ENCODE data around the gene ZNF488.

ZNF488 gene

DNA sequence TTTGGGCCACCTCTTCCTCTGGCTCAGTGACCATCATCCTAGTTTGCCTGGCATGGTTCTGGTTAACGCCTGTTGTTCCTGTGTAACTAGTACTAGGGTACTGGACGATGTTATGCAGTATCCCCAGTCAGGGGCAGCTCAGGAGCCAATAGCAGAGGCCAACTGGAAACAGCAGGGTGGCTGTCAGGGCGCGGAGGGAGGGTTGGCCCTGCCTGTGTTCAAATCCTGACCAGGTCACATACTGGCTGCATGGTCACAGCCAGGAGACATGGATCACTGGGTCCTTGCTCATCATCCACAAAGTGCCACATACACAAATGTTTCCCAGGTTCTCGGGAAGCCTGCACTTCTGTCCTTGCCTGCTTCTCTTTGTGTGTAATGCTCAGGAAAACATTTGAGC, 48.2 kb downstream of the ZNF488 start:
- FAIRE-seq (no peak), DNase-seq (ENCODE audit: extremely low spot score, insufficient read length, low read depth) (no peak)

DNA sequence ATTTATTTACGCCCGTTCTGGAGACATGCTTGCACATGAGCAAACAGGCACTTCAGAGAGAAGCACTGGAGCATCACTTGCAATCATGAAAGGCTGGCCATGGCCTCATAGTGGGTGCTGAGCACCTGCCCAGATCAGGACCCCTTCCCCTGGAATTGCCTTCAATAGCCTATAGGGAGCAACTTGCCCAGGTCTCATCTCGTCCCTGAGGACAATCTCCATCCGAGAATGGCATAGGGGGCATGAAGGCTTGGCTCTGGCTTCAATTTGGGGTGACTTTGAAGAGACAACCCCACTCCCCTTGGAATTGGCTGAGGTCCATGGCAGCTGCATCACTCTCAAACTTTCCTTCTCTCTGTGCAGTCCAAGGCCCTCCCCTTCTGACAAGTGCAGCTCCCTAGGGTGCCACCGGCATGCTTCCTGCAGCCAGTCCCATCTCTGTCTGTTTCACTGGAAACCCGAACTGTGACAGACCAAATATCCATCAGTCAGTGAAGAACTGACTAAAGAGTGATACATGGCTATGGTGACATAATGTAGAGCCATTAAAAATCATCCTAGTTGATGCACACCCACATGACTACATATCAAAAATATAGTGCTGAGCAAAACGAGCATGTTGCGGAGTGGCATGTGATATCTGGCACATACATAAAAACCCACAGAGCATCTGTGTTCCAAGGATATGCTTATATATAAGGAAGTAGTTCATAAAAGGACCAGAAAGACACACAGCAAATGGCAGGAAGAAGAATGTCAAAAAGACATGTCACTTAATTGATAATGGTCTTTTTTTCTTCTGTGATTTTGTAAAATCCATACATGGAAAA, 49.4 kb downstream of the ZNF488 start:
- DNase-seq (ENCODE audit: extremely low spot score, insufficient read length, low read depth) (no peak), FAIRE-seq (no peak)

DNA sequence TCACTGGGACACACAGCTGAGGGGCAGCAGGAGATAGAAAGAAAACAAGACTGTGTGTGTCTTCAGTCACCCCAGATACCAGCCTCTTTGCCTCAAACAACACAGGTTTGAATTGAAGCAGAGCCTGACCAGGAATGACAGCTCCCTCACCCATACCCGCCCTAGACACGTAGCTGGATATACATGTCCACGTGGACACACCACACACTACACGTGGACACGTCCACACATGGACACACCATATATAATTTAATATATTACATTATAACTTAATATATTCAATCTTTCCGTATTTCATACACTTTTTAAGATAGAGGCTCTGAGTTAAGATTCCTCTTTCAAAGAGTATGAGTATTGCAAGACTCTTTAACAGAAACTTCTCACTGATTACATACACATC, 50.6 kb downstream of the ZNF488 start:
- no peak for DNase-seq (ENCODE audit: extremely low spot score, insufficient read length, low read depth)
- no peak for FAIRE-seq

DNA sequence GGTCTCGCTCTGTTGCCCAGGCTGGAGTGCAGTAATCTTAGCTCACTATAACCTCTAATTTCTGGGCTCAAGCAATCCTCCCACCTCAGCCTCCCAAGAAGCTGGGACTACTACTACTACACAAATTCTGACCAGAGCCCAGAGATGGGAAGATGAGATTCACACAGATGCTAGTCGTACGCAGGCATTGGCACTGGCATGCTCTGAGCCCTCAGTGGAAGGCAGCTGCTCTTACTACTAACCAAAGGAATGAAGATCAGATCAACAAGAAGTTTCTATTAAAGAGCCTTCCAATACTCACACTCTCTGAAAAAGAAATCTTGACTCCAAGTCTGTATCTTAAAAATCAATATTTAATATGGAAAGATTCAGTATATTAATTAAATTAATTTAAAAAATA, 51.1 kb downstream of the ZNF488 start:
- no peak for FAIRE-seq
- no peak for DNase-seq (ENCODE audit: extremely low spot score, insufficient read length, low read depth)

DNA sequence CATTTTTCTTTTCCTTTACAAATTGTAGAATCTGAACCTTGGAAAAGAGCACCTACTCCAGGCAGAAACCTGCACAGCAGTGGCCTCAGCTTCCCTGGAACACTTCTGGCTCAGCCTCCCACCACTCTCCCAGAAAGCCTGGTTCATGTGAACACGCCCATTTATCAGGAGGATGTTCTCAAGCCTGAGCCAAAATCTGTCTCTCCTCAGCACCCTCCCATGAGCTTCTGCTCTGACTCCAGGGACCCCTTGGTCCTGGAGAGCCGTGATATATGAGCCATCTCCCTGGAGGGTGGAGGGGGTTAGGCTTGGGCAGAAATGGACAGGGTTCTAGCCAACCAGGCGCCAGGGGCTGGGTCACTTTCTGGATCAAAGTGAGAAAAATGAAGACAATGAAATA, 51.7 kb downstream of the ZNF488 start:
- DNase-seq (ENCODE audit: extremely low spot score, insufficient read length, low read depth): no peak
- FAIRE-seq: no peak

DNA sequence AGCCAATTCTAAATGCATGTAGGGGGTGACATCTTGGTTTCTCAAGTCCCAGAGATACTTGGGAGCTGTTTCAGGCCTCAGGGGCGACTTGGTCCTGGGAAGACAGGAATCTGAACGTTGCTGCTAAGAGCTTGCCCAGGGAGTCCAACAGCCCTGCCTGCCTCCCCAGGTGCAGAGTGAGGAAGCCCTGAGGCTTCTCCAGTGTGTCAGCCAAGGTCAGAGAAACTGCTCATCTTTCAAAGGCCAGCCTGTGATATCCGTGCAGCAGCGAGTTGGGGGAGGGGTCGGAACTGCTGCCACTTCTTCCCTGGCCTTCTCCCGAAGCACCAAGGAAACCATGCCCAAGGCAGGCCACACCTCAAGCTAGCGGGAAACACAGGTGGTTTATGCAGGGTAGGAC, 52.1 kb downstream of the ZNF488 start:
- DNase-seq (ENCODE audit: extremely low spot score, insufficient read length, low read depth) (no peak), FAIRE-seq (no peak)

DNA sequence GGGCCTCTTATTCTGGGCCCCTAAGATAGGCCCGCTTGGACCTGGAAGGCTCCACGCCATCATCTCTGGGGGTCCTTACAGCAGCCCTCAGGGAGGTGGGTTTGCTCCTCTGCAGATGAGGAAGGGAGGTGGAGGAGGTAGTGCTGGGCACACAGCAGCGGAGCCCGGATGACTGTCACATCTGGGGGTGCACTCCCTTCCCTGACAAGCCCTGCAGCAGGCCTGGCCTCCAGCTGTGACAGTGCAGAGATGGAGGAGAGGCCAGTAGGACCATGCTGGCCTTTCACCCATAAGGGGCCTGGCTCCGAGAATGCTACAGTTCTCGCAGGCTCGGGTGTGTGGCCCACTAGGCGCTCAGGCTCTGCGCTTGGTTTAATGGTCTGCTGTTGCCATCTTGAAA, 52.6 kb downstream of the ZNF488 start:
- FAIRE-seq: no peak
- DNase-seq (ENCODE audit: extremely low spot score, insufficient read length, low read depth): no peak

DNA sequence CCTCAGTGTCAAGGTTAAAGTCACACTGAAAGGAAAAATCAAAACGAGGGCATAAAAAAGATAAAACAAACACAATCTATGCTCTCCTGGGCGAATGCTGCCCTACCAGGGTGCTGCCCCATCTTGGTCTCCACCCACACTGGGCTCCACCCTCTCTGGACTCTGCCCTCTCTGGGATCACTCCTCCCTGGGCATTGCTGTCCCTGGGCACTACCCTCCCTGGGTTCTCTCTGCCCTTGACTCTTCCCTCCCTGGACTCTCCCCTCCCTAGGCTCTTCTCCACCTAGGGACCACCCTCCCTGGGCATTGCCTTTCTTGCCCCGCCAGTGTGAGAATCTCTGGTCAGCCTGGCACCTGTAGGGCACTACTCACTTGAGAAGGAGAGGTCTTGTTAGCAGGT, 53.3 kb downstream of the ZNF488 start:
- FAIRE-seq (no peak), DNase-seq (ENCODE audit: extremely low spot score, insufficient read length, low read depth) (no peak)

DNA sequence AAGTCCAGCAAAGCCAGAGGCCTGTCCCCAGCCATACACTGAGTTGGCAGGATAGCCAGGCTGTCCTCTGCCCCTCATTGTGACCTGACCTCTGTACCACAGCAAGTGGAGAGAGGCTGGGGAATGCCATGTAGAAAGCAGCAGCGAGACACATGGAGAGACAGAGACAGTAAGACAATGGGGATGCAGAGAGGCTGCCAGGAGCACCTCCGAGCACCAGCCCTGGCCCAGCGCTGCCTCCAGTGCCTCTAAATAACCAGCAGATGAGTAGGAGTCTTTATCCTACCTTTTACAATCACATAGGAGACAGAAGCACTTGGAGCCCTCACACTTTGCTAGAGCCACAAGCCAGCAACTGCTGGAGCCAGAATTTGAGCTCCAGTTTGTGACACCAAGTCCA, 53.7 kb downstream of the ZNF488 start:
- no peak for FAIRE-seq
- DNase-seq (ENCODE audit: extremely low spot score, insufficient read length, low read depth): no peak

DNA sequence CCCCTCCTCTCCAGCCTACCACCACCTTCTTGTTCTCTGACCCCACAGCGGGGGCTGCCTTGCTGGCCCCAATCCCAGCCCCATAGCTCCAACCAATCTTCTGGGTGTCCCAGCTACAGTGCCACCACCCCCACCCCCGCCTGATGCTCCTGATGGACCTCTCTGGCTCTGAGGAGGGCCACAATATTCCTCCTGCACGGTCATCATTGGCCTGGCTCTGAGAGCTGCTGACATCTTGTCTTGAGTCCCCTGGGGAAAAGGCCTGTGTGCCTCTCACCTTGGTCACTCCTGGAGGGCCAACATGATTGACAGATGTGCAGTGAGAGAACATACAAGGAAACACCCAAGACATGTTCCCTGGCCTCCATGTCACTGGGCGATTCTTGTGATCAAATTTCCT, 54.2 kb downstream of the ZNF488 start:
- FAIRE-seq (no peak), DNase-seq (ENCODE audit: extremely low spot score, insufficient read length, low read depth) (no peak)

DNA sequence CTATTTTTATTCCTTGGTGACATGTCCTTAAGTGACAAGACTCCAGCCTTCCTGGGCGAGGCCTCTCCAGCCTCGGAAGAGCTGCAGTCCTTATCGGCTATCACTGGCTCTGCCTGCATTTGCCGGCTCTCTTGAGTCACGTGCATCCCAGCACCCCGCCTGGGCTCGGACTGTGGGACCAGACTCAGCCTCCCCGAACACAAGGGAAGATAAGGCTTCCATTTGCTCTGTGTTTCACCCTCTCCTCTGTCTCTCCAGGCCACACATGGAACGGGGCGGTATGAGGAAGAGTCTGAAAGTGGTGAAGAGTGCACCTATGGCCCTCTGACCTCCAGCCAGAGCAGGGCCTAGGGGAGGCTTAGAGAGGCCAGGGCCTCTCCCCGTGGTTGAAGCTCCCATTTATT, 57.2 kb downstream of the ZNF488 start:
- FAIRE-seq (no peak), DNase-seq (ENCODE audit: extremely low spot score, insufficient read length, low read depth) (no peak)

DNA sequence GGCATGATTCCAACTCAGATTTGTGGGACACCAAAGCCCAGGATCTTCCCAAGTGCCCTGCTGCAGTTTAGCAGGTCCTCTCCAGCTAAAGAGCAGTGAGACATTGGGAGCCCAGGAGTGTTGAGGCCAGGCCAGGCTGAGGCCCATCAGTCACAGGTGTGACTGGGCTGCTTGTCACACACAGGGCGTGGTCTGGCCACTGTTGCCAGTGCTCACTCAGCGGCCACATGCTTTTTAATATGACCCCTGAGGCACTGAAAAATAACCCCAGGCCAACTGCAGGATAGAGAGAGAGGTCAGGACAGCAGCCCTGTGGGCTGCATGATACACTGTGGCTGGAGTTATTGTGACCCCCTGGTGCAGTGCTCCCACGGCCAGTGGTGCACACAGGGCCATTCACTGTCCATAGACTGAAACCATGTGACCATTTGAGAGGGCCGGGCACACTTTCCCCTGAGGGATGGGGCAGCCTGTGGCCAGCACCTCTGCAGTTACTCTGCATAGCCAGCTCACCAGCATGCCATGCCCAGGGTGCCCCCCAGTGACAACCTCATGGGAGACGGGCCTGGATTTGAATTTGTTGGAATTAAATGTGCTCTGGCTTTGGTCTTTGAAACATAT, 57.7 kb downstream of the ZNF488 start:
- FAIRE-seq (no peak), DNase-seq (ENCODE audit: extremely low spot score, insufficient read length, low read depth) (no peak)

DNA sequence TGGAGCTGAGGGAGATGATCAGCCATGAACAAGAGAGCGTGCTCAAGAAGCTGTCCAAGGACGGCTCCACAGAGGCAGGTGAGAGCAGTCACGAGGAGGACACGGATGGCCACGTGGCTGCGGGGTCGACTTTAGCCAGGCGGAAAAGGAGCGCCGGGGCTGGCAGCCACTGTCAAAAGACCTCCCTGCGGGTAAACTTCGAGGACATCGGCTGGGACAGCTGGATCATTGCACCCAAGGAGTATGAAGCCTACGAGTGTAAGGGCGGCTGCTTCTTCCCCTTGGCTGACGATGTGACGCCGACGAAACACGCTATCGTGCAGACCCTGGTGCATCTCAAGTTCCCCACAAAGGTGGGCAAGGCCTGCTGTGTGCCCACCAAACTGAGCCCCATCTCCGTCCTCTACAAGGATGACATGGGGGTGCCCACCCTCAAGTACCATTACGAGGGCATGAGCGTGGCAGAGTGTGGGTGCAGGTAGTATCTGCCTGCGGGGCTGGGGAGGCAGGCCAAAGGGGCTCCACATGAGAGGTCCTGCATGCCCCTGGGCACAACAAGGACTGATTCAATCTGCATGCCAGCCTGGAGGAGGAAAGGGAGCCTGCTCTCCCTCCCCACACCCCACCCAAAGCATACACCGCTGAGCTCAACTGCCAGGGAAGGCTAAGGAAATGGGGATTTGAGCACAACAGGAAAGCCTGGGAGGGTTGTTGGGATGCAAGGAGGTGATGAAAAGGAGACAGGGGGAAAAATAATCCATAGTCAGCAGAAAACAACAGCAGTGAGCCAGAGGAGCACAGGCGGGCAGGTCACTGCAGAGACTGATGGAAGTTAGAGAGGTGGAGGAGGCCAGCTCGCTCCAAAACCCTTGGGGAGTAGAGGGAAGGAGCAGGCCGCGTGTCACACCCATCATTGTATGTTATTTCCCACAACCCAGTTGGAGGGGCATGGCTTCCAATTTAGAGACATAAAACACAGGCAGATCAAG, 58.5 kb downstream of the ZNF488 start:
- DNase-seq (ENCODE audit: extremely low spot score, insufficient read length, low read depth): no peak
- no peak for FAIRE-seq

DNA sequence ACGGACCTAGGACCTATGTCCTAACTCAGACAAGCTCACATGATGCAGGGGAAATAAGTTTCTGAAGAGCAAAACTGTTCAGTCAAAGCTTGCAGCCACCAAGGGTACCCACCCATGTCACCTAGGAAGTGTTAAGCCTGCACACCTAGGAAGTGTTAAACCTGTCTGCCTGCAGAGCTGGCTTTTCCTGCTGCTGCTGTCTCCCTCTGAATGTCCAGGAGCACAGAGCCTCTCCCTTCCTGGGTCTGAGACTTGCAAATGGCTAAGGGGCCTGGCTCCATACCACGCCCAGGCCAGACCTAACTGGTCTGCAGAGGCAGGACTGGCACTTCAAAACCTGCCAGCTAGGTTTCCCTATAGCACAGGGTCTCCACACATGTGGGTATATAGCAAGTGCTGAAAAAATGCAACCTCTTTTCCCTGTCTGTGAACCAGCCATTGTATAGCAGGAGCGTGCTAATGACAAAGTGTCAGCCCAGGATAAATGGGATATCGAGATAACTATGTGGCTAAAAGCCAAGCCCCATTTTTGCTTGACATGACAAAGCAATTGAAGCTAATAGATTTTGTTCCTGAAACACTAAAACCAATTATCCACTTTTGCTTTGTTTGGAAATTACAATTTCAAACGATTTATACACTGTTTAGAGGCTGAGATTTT, 60.3 kb downstream of the ZNF488 start:
- no peak for DNase-seq (ENCODE audit: extremely low spot score, insufficient read length, low read depth)
- FAIRE-seq: no peak

DNA sequence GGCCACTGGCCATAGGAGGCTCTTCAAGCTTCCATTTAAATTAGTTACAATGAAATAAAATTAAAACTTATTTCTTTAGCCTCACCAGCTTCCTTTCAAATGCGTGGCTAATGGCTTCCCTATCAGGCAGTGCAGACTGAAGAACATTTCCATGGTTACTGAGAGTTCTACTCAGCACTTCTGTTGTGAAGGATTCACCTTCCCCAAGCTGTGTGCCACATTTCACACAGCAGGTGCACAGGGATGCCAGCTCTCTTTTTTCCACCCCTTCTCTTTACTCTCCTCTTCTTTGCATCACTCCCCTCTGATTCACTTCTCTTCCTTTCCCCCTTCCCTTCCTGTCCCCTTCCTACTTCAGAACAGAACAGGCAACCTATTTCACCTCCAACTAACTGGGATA, 61.0 kb downstream of the ZNF488 start:
- DNase-seq (ENCODE audit: extremely low spot score, insufficient read length, low read depth): no peak
- FAIRE-seq: no peak

DNA sequence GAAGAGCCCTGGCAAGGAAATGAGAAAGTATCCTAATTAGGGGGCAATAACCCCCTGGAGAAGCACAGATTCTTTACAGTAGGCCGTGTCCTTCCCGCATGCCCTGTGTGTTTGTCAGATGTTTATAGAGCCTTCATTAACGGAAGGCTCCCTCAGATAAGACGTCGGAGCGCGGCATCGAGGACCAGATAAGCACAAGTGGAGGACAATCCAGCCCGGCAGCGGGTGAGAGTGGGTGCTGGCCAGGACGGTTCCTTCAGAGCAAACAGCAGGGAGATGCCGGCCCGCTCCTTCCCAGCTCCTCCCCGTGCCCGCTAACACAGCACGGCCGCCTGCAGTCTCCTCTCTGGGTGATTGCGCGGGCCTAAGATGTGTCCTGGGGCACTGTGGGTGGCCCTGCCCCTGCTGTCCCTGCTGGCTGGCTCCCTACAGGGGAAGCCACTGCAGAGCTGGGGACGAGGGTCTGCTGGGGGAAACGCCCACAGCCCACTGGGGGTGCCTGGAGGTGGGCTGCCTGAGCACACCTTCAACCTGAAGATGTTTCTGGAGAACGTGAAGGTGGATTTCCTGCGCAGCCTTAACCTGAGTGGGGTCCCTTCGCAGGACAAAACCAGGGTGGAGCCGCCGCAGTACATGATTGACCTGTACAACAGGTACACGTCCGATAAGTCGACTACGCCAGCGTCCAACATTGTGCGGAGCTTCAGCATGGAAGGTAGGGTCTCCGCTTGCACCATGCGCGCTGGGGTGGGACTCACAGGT, 61.6 kb downstream of the ZNF488 start, which contains the start of gene GDF2:
Gene GDF2 (plus strand): TSS at position 155 of the 762 bp plus-strand sequence. CDS start 215 bp downstream, at position 370.
- no peak for DNase-seq (ENCODE audit: extremely low spot score, insufficient read length, low read depth)
- FAIRE-seq: no peak

DNA sequence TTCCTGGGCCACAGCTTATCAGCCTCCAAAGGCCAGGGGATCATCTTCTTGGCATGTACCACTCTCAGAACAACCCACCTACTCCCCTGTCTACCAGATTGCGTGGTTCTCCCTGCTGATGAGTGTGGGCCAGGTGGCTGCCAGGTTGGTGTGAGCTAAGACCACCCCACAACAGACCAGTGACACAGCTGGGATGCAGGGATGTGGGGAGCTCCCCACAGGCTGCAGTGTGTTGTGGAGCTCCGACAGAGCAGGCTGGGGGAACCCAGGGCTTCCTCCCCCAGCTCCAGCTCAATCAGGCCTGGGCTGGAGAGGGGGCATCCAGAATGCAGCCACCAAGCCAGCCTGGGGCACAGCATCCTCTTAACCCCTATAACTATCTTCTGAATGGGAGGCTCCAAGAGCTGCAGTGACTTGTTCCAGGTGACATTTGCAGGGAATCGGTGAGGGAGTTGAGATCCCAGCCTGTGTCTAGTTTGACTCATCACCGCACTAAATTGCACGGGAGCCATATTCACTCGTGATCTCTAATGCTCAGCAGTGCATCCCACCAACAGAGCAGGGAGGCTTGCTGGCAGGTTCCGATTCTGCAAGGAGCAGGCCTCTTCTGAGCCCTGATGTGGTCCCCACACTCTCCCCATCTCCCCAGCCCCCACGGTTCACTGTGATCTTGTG, 62.4 kb downstream of the ZNF488 start:
- DNase-seq (ENCODE audit: extremely low spot score, insufficient read length, low read depth) (no peak), FAIRE-seq (no peak)

DNA sequence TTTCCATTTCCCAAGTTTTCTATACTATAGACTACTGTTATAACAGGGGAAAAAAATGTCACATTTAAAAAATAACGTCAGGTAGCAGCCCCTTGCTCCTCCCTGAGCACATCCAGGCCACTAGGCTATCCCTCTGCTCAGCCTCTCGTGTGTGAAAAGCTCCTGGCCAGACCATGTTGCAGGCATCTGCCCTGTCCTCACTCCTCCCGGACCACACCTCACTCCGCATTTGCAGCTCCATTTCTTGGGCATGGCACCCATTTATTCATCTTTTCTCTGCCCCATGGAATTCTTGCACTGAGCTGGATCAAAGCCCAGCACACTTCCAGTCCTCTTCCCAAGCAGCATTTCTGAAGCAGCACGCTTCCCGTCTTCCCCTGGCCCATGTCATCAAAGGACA, 63.3 kb downstream of the ZNF488 start:
- FAIRE-seq: no peak
- no peak for DNase-seq (ENCODE audit: extremely low spot score, insufficient read length, low read depth)

DNA sequence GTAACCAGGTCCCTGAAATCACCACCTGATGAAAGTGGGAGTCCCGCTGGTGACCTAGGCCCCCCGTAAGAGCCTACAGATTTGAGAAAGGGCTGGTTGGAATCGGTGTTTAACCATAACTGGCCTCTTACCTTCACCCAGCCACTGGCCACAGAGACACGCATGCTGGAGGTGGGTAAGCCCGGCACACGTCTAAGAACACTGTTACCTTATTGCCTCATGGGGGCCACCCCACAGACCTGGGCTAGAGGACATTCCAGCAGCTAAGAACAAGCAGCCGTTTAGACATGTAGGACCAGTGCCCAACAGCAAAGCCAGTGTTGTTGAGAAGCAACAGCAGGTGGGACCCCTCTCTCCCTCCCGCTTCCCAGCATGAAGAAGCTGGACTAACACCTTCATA, 64.3 kb downstream of the ZNF488 start:
- DNase-seq (ENCODE audit: extremely low spot score, insufficient read length, low read depth) (no peak), FAIRE-seq (no peak)

All from GM18507 (cell line).